Measurements from ENCODE around the gene MSI2.
A peak's percentile ranks its signal among the peaks of the same experiment; 100 is the strongest.

MSI2 gene

DNA sequence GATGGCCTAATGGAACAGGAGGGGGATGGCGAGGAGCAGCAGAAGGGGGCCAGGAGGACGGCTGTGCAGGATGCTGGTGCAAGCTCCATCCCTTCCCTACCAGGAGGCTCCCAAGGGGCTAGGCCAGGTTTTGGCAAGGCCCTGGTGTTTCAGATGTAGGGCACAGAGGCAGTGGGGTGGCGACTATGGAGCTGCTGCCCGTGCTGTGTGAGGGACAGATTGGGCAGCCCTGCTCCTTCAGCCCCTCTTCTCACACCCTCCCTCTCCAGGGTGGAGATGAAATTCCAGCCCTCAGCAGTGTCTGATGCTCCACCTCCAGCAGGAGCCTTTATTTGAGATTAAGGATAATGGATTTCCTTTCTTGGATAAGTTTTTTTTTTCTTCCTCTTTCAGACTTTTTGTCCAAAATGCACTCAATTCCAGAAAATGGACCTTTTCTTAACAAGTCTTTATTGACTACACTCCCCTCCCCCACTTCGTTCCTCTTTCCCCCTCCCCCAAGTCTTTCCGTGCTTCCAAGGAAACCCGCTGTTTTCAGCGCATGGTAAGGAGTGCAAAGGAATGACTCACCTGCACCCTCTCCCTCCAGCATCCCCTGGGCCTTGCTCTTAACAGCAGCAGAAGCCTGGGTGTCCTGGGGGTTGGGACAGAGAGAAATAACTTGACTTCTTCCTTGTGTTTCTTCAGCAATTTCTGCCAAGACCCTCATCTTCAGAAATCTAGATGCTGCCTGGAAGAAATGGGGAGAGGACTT, 393.6 kb downstream of the MSI2 start:
- no peak for DNase-seq

DNA sequence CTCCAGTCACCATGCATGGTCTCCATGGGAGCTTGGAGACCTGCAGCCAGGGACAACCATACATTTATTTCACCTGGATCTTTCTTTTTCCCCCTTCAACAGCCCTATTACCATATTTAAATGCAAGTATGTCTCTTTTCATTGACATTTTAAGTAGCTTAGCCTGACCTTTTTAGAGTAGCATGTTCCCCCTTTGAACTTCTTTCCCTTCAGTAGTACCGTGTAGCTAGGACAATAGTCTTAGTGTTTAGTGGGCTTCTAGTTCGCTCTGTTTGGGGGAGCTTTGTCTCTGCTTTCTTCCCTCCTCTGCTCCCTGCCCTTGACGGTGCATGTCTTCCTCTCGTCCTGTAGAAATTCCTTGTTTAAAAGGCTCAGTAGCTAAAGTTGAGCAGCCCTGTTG, 394.2 kb downstream of the MSI2 start:
- no peak for DNase-seq

DNA sequence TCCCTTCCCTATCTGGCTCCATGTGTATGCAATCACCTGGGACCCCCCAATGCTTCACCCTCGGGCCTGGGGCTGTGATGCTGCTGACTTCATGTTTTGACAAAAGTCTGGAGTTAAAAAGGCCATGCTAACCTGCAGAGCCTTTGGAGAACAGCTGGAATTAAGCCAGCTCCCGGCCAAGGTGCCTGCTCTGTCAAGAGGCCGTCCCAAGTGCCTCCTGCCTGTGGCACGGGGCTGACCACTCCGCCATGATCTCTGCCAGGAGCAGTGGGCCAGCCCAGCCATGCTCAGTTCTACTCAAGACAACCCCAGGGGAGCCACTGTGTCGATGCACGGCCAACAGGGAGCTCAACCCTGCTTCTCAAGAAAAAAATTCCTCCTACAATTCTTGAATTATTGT, 395.1 kb downstream of the MSI2 start:
- no peak for DNase-seq

DNA sequence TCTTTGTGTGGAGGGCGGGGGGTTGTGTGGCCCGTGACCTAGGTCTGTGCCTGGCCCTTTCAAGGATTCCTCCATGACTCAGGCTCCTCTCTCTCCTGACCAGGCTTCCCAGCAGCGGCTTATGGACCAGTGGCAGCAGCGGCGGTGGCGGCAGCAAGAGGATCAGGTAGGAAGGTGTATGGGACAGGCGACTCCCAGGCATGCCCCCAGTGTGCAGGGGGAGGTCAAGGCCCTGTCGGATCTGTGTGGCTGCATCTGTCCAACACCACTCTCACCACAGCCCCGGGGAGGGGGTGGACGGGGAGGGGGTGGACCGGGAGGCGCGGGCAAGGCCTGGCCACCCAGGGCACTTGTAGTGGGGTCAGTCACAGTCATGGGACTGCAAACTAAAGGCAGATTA, 395.7 kb downstream of the MSI2 start:
- DNase-seq, result no peak

DNA sequence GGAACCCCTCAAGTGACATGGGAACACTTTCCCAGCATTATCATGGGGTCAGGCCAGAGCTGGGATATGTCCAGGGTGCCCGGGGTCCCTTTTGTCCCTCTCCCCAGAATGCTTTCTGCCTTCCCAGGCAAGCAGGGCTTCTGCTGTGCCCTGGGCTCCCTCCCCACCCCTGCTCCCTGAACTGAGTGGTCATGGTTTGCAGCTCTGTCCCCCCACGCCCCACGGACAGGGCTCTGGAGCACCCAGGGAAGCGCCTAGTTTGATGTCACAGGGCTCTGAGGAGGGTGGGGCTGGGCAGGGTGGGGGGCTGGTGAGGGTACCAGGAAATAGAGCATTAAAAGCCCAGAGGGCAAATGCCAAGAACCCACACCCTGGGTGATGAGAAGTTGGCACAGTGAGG, 396.5 kb downstream of the MSI2 start:
- DNase-seq, result no peak

DNA sequence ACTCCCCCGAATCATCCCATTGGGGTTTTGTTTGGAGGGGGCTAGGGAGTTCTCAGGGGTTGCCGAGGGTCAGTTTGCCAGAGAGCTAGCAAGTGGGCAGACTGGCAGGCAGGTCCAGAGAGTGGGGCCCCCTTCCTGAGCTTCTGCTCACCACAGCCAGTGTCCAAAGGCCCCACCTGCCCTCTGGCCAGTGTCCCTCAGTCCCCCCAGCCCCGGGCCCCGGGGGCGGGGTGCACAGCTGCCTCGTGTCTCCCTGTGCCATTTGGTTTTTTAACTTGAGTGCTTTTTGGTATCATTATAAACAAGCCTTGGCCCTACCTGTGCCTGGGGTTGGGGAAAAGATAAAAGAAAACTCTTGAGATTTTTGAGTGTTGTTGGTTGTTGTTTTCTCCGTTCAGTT, 397.0 kb downstream of the MSI2 start:
- no peak for DNase-seq

DNA sequence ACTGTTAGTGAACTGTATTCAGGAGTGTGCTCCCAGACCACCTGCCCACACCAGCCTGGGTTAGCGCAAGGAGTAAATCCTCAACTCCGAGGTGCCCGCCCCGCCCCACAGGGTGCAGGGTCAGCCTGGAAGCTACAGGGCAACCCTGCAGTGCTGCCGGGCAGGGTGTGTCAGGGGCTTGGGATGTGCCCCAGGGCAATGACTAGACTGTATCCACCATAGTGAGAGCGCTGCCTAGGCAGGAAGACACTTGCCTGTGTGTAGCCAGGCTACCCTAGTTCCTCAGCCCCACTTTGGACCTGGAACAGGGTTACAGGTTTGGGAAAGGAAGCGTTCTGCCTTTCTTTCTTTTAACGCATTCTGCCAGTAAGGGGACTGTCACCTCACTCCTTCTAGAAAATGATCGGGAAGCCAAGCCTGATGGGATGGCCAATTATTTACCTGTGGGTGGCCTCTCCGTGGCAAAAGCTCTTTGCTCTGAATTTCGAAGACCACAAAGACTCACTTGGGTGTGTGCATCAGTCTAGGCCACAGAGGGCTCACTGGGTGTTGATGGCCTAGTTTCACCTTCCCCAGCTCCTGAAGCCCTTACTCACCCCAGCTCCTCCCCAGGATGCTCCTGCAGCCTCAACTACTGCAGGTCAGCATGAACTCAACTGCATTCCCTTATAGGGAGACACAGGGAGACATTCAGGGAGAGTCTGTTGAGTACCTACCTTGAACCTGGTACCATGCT, 397.9 kb downstream of the MSI2 start:
- DNase-seq, result no peak

DNA sequence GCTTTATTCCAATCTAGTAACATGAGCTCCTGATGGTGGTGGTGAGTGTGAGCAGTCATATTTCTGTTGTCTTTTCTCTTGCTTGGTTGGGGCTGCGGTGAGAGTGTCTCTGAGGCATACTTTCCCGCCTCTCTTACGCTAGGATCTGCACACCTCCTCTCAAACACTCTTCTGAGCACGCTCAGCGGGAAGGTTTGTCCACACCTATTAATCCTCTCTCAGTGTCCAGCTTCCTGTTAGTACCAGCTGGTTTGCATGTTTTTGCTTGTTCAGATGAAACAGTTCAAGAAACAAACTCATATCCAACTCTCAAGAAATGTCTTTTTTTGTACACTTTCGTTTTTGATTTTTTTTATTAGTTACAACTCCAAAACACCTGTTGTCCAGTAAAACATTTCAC, 399.2 kb downstream of the MSI2 start:
- no peak for DNase-seq

DNA sequence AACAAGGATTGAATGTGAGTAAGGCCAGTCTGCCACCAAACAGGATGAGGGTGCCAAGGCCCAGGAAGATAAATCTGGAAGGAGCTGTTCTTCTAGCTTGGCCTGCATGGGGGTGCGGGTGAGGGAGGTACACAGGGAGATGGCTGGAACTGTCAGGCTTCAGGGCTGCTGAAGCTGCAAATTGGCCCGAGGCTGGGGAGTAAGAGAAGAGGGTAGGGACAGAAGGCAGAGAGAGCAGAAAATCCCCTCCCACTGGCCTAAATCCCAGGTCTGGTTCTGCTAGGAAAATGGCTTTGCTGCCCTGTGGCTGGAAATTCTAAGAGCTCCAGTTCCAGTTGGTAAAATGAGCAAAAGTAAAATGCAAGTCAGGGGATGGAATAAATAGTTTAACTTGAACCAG, 400.9 kb downstream of the MSI2 start:
- DNase-seq, result peak in 11 of 56 donors; percentile 12 to 54 (median 24)

DNA sequence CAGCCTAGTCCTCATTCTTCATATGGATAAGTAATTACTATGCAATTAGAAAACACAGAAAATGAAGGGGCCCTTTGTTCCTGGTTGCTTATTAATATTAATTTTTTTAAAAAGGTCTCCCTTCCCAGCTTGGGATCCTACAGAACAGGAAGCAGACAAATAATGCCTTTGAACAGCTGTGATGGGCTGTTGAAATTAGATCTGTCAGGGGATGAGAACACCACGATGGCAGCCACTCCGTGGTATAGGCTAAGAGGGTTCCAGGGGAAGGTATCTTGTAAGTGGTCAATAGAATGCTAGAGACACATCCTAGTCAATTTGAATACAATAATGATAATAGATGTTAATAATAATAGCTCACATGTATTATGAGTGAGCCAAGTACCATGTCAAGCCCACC, 405.7 kb downstream of the MSI2 start:
- DNase-seq, result no peak

DNA sequence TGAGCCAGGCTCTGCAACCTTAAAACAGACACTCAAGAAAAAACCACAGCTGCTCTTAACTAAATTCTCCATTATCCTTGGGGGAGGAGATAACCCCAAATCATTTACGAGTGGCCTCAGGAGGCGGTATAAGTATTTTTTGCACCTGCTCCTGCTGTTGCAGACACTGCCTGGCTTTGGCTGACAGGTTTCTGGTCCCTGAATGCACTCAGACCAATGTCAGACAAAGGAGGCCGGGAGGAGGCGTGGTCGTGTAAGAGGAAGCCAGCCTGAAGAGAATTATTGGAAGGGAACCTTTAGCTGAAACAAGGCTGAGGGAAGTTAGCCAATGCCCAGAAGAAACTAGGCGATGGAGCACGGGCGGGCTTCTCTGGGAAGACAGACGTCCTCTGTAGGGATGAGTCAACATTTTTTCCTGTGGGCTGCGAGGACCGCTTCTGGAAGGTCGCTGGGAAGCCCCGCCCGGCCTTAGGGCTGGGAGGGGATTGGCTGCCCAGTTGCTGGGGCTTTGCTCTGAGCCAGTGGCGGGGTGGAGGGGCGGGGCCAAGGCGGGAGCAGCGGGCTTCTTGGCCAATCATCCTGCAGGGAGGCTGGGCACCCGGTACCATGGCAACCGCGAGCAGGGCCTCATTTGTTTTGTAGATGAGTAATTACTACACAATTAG, 406.5 kb downstream of the MSI2 start:
- peak in 55 of 56 donors; percentile 80 to 100 (median 98) for DNase-seq

DNA sequence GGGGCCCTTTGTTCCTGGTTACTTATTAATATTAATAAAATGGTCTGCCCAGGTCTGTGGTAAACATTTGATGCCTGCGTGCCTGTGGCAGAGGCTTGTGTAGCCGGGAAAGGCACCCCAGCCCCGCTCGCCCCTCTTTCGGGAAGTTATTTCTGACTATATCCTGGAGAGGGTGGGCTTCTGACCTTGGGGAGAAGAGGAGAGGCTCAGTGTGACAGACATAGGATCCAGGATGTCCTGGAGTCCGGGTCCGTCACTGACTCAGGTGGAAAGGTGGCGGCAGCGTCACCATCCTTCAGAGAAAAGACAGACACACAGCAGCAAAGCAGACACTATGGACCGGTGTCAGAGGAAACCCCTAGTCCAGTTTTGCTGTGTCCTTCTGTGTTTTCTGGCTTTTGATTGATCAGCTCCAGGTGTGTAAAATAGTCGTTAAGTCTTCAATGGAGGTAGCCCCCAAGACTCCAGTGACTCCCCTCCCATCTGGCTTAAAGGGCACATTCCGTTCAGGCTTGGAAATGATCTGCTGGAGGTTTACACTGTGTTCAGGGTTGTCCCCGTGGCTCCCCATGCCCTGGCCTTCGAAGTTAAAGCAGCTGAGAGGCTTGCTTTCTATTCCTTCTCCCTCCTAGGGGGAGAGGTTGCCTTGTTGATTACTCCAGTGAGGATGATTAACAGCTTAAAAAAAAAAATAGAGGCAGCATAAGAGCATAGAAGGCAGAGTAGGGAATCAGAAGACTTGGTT, 407.2 kb downstream of the MSI2 start:
- DNase-seq, result peak in 8 of 56 donors; percentile 19 to 66 (median 57)

DNA sequence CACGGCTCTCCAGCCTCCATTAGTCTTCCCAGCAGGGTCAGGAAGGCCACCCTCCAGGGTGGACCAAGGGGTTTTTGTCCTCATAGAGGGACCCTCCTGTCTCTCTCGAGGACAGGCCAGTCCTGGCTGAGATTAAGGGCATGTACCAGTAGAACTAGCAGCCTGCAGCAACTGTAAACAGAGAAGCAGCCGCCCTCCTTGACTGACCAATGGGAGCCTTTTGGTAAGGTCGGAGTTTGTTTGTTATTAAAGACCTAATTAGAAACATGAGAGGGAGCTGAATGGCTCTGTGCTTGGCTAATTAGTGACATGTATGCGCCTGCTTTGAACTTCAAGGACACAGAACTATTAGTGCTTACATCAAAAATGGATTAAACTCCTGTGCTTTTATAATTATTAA, 408.8 kb downstream of the MSI2 start:
- DNase-seq, result peak in 15 of 56 donors; percentile 25 to 54 (median 34)

DNA sequence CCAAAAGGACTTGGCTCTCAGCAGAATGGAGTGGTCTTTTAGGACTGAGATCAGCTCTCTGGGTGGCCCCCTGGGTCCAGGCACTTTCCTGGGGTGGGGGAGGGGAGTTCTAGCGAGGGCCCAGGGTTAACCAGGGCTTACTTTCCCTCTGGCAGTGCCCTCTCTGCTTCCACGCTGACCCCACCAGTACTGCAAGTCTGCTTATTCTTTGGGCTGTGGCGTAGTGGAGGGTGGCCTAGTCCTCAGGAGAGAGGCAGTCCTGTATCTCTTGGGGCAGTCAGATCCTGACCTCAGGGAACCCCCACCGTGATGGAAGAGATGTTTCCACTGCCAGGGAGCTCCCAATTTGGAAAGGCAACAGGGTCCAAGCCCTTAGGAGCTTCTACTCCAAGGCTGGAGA, 409.4 kb downstream of the MSI2 start:
- DNase-seq, result no peak

DNA sequence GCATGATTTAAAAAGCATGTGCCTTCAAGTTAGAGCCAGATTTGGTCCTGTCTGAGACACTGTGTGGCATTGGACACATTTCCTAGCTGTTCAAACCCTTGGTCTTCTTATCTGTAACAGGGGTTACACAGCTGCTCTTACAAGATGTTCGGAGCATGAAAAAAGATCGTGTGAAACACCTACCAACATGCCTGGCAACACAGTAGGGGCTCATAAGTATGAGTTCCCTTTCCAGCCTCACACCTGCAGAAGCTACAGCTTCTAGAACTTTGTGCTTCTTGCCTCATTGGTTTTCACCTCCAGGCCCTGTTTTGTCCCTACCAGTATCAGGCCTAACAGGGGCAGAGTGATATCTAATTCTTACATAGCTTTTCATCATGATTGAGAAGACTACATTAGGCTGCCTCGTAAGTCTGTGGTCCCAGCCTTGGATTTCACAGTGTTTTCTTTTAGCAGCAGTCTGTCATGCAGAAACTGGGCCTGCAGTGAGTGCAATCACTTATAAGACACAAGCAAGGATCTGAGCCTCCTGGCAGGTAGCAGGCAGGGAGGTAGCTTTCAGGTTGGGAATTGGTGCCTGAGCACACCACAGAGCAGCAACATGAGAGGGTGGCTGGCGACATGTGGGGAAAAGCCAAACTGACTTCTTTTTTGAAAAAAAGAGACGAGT, 410.0 kb downstream of the MSI2 start:
- no peak for DNase-seq

DNA sequence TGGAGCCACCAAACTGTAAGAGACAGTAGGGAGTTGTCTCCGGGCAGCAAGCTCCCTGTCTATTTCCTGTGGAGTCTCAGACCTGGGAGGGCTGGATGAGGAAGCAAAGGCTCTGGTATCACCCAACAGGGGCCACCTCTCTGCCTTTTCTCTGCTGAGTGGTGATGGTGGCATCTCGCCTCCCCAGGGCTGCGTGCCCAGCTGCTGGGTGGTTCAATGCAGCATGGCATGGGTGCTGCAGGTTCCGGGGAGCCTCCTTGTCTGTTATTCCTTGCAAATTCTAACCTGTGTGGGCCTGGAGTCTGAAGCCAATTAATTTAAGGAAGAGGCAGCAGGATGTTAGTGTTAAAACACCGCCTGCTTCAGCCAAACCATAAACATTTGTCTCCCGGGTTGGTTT, 410.6 kb downstream of the MSI2 start:
- DNase-seq, result no peak

DNA sequence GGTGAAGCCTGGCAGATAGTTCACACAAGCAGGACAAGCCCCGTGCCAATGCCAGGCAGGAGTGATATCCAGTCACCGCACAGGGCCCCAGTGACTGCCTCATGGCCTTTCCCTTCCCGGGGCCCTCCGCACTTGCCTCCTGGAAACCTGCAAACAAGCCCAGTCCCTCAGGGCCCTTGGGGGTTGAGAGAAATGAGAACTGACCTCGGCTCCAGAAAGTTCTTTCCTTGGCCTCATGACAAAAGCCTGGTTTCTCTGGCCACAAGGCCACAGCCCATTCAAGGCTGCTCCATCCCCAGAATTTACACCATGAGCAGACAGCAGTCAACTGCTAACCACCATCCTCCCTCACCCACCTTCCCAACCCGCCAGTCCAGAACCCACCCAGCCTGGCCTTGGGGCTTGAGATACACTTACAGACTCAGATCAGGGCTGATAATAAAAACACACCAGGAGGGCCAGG, 411.2 kb downstream of the MSI2 start:
- no peak for DNase-seq

DNA sequence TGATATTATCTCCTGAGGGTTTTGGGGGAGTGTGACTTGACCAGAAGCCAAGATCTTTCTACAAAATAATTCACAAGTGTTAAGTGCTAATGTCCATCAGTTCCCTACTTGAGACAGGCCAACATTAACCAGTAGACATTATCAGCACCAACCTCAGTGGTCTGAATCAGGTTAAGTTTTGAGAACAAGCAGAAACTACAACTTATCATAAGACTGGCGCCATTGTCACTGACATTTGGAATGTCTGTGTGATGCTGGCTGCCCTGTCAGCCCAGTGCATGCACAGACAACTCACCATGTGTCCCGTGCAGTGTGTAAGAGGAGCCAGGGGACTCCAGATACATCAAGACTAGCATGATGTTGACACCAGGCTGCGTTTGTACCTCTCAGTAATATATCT, 412.0 kb downstream of the MSI2 start:
- no peak for DNase-seq

DNA sequence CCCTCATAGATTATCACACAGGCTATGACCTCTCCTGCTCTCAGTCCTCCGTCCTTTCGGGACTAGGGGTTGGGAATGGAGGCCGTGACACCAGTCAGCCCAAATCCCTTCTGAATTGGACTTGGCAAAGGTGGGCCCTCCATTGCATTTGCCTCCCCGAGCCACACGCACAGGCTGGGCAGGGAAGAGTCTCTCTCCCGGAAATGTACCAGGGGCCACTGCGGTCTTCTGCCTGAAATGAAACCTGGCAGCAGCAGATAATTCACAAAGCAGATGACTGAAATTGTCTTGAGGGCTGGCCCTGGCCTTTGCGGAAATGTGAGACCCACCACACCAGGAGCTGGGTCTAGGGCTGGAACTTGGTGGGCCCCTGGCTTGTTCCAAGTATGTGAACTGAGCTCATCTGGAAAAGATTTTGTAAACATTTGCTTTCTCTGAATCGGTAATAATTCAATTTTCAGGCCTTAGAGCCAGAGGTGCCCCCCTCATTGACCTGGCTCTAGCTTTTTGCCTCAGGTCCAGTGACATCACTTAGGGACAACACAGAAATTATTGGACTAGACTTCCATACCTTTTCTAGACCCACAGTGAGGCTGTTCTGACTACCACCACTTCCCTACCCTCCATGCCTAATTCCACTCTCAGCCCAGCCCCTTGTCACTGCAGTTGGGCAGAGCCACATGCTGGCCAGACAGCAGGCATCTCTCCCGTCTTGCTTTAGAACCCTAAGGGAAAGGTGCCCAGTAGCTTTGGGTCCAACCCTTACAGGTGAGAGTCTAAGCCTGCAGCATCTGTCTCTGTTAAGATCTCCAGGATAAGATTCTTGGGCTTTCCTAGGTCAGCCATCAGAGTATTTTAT, 413.6 kb downstream of the MSI2 start:
- DNase-seq, result no peak

Measured in amygdala (tissue), 56 donors.